ENCODE measurements around the gene IPCEF1.
"Not testable (repeated sequence)": the region's sequence is repeated elsewhere in the genome, so short reads cannot be mapped to it uniquely, and the experiment has no call there.

The IPCEF1 gene

DNA sequence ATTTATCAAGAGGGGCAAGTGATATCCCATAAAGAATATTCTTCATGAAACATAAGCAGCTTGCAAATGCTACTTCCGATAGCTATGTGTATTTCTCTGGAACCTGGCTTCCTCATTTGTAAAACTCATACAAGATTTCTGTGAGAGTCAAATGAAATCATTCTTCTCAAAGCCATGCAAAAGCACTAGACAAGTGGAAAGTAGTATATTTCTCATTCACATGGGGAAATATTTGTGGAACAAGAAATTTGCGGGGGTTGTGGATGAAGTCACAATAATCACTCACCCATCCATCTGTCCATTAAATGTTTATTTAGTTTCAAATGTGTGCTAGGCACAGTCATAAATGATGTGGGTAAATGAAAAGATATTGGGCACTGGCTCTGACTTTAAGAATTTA is 150.5 kb downstream of the IPCEF1 start:
- H3K27ac ChIP-seq (ENCODE audit: low read length): no peak overlapping the region
- no peak overlapping the region for H3K4me3 ChIP-seq (ENCODE audit: low read depth in 1 of 2, low read length in 2 of 2)
- no peaks in the 10 kb centered on the region for H3K36me3 ChIP-seq (ENCODE audit: control insufficient read depth in 1 of 2, insufficient read depth in 2 of 2, low read length in 2 of 2)
- no peaks in the 10 kb centered on the region for H3K9me3 ChIP-seq (ENCODE audit: control insufficient read depth in 1 of 2, low read length in 2 of 2)
- no peaks in the 10 kb centered on the region for H3K27me3 ChIP-seq (ENCODE audit: low read depth, low read length)
- H3K4me1 ChIP-seq (ENCODE audit: control insufficient read depth in 1 of 2, insufficient read depth in 2 of 2, low read length in 2 of 2): no peaks in the 10 kb centered on the region

DNA sequence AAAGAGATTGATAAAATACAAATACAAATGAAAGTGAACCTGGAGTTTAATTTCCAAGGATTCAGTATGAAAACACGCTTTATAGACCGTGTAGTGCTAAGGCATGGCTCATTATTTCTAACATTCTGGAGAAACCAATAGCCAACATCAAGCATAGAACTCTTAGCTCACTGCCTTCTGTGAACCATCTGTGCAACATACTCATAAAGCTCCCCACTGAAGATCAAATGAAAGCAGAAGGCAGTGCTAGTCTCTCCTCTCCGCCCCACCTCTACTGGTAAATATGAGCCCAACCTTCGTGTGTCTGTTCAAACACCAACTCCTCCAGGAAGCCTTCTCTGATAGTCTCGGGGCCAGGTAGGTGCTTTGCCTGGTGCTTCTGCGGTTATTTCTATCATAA is 153.6 kb downstream of the IPCEF1 start:
- no peaks in the 10 kb centered on the region for H3K27me3 ChIP-seq (ENCODE audit: low read depth, low read length)
- no peaks in the 10 kb centered on the region for H3K9me3 ChIP-seq (ENCODE audit: control insufficient read depth in 1 of 2, low read length in 2 of 2)
- H3K4me3 ChIP-seq (ENCODE audit: low read depth in 1 of 2, low read length in 2 of 2): no peak overlapping the region
- no peaks in the 10 kb centered on the region for H3K4me1 ChIP-seq (ENCODE audit: control insufficient read depth in 1 of 2, insufficient read depth in 2 of 2, low read length in 2 of 2)
- no peak overlapping the region for H3K27ac ChIP-seq (ENCODE audit: low read length)
- no peaks in the 10 kb centered on the region for H3K36me3 ChIP-seq (ENCODE audit: control insufficient read depth in 1 of 2, insufficient read depth in 2 of 2, low read length in 2 of 2)

DNA sequence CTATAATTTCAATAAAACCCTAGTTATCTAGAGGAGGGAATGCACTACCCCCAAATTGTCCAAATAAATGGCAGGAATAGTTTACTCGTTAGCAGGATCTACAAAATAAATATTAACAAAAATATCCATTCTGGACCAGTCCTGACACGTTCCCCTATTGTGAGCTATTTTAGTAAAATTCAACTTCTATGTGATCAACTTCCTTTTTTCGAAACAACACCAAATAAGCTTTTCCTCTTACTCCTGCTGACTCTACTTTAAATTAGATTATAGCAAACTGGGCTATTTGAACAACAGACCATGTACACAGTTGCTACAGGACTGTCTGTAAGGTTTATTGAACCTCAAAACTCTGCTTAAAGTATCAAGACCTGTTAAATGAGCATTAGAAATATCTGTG is 154.3 kb downstream of the IPCEF1 start:
- no peak overlapping the region for H3K27ac ChIP-seq (ENCODE audit: low read length)
- H3K27me3 ChIP-seq (ENCODE audit: low read depth, low read length): no peaks in the 10 kb centered on the region
- H3K4me3 ChIP-seq (ENCODE audit: low read depth in 1 of 2, low read length in 2 of 2): no peak overlapping the region
- H3K36me3 ChIP-seq (ENCODE audit: control insufficient read depth in 1 of 2, insufficient read depth in 2 of 2, low read length in 2 of 2): no peaks in the 10 kb centered on the region
- no peaks in the 10 kb centered on the region for H3K4me1 ChIP-seq (ENCODE audit: control insufficient read depth in 1 of 2, insufficient read depth in 2 of 2, low read length in 2 of 2)
- no peaks in the 10 kb centered on the region for H3K9me3 ChIP-seq (ENCODE audit: control insufficient read depth in 1 of 2, low read length in 2 of 2)

DNA sequence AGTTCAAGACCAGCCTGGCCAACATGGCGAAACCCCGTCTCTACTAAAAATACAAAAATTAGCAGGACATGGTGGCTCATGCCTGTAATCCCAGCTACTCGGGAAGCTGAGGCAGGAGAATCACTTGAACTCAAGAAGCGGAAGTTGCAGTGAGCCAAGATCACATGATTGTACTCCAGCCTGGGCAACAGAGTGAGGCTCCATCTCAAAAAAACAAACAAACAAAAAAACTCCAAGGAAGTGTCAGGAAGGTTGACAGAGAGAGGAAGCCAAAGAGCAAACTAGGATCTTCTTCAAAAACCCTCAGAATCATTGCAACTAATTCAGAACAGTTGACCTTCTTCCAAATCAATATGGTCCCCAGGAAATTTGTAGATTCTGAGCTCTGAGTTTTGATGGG is 154.9 kb downstream of the IPCEF1 start:
- not testable (repeated sequence) for H3K27me3 ChIP-seq (ENCODE audit: low read depth, low read length); H3K9me3 ChIP-seq (ENCODE audit: control insufficient read depth in 1 of 2, low read length in 2 of 2); H3K4me1 ChIP-seq (ENCODE audit: control insufficient read depth in 1 of 2, insufficient read depth in 2 of 2, low read length in 2 of 2); H3K4me3 ChIP-seq (ENCODE audit: low read depth in 1 of 2, low read length in 2 of 2); H3K36me3 ChIP-seq (ENCODE audit: control insufficient read depth in 1 of 2, insufficient read depth in 2 of 2, low read length in 2 of 2); H3K27ac ChIP-seq (ENCODE audit: low read length)

DNA sequence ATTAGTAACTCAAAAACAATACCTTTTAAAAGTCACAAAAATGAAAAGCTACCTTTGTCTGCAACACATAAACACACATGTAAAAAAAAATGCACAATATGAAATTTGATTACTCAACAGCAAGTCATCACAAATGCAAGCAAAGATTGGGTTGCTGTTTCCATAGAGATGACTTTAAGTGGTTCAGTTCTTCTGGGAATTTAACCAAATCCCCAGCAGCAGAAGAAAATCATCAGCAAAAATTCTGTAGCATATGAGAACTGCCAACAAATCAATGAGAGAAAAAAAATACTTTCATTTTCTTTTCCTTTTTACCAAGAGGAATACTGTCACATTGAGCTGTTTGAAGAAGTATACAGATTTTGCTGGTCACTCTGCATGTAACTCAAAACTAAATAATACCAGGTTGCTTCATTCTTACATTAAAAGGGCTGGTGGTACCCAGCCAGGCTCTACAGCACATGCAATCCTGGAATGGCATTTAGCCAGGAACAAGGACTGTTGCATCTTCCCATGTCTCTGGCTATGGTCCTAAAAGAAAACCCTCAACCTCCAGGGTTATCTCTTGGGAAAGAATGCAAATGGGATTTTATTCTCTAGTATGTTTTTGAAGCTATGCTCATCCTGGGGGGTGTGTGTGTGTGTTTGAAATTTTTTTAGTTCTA is 159.3 kb downstream of the IPCEF1 start:
- no peaks in the 10 kb centered on the region for H3K9me3 ChIP-seq (ENCODE audit: control insufficient read depth in 1 of 2, low read length in 2 of 2)
- H3K27me3 ChIP-seq (ENCODE audit: low read depth, low read length): no peaks in the 10 kb centered on the region
- no peaks in the 10 kb centered on the region for H3K4me1 ChIP-seq (ENCODE audit: control insufficient read depth in 1 of 2, insufficient read depth in 2 of 2, low read length in 2 of 2)
- H3K4me3 ChIP-seq (ENCODE audit: low read depth in 1 of 2, low read length in 2 of 2): no peak overlapping the region
- no peak overlapping the region for H3K27ac ChIP-seq (ENCODE audit: low read length)
- H3K36me3 ChIP-seq (ENCODE audit: control insufficient read depth in 1 of 2, insufficient read depth in 2 of 2, low read length in 2 of 2): no peaks in the 10 kb centered on the region

DNA sequence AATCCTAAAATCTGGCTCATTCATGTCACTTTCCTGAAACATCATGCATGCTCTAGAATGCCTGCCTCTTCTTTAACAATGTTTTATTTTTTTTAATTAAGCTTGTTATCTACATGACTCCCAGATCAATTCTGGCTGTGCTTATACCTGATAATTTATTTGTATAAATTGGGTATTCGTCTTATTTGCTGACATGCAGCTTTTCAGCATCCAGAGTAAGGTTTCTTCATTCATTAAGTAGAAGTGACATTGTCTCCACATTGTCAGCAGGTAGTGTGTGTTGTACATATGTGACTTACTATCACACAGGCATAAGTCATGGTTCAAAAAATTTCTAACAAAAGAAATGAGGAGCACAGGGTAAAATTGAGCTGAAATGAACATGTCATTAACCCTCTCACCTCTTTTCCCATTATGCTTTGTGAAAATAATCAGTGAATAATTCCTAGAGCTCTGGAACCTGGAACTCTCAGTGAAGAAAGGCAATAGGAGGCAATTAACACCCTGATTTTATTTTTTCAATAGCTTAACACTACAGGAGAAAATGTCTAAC is 160.2 kb downstream of the IPCEF1 start:
- Histone ChIP-seq H3K36me3 (ENCODE audit: control insufficient read depth in 1 of 2, insufficient read depth in 2 of 2, low read length in 2 of 2) (no peaks in the 10 kb centered on the region), H3K4me1 (ENCODE audit: control insufficient read depth in 1 of 2, insufficient read depth in 2 of 2, low read length in 2 of 2) (no peaks in the 10 kb centered on the region), H3K9me3 (ENCODE audit: control insufficient read depth in 1 of 2, low read length in 2 of 2) (no peaks in the 10 kb centered on the region), H3K27me3 (ENCODE audit: low read depth, low read length) (no peaks in the 10 kb centered on the region), H3K4me3 (ENCODE audit: low read depth in 1 of 2, low read length in 2 of 2) (no peak overlapping the region), H3K27ac (ENCODE audit: low read length) (no peak overlapping the region)

DNA sequence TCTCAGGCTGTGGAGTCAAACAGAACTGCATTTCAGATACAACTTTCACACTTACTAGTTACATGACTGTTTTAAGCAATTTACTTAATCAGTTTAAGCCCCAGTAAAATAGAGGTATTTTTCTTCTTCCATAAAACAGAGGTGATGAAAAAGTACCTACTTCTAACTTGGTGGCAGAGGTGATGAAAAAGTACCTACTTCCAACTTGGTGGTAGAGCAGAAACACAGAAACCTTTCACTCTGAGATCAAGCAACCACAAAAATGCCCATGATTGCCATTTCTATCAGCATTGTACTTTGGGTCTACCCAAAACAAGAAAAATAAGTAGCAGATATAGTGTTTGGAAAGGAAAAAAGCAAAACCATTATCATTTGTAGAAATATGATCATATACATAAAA is 168.9 kb downstream of the IPCEF1 start:
- Histone ChIP-seq H3K9me3 (ENCODE audit: control insufficient read depth in 1 of 2, low read length in 2 of 2) (peaks cover 0 to 4% of the 10 kb centered on the region in 2 donors), H3K27me3 (ENCODE audit: low read depth, low read length) (no peaks in the 10 kb centered on the region), H3K4me3 (ENCODE audit: low read depth in 1 of 2, low read length in 2 of 2) (no peak overlapping the region), H3K27ac (ENCODE audit: low read length) (no peak overlapping the region), H3K4me1 (ENCODE audit: control insufficient read depth in 1 of 2, insufficient read depth in 2 of 2, low read length in 2 of 2) (no peaks in the 10 kb centered on the region), H3K36me3 (ENCODE audit: control insufficient read depth in 1 of 2, insufficient read depth in 2 of 2, low read length in 2 of 2) (no peaks in the 10 kb centered on the region)

DNA sequence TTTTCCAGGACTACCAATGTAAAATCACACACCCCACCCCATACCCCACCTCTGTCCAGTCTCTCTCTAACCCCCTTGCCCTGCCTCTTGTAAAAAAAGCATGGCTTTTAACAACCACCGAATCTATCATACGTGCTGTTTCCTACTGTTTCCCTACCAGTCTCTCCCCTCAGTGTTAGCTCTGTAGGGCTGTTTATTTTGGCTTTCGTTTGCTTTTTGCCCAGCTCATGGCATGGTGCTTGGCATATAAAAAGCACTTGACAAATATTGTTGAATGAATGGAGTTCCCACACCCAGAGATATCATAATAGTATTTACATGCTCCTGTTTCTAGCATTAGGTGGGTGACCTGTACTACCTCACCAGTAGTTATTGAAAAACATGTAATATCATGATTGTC is 169.4 kb downstream of the IPCEF1 start:
- no peak overlapping the region for H3K4me3 ChIP-seq (ENCODE audit: low read depth in 1 of 2, low read length in 2 of 2)
- H3K27ac ChIP-seq (ENCODE audit: low read length): no peak overlapping the region

DNA sequence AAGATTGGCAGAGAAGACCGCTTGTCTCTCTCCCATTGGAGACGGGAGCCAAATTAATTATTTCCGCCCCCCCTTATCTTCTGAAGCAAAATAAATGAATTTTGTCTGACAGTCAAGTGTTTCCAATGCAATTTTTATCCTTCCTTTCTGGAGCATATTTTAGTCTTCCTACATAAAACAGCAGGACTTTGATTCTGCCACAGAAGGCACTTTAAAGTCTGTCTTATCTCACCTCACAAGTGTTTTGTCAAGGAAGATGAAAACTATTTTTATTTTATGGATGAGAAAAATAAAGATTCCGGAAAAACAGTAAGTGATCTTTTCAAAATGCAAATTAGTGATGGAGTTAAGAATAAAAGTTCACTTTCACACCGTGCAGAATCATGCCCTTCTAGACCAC is 177.2 kb downstream of the IPCEF1 start:
- no peaks in the 10 kb centered on the region for H3K4me1 ChIP-seq (ENCODE audit: control insufficient read depth in 1 of 2, insufficient read depth in 2 of 2, low read length in 2 of 2)
- H3K27me3 ChIP-seq (ENCODE audit: low read depth, low read length): no peaks in the 10 kb centered on the region
- H3K36me3 ChIP-seq (ENCODE audit: control insufficient read depth in 1 of 2, insufficient read depth in 2 of 2, low read length in 2 of 2): no peaks in the 10 kb centered on the region
- H3K4me3 ChIP-seq (ENCODE audit: low read depth in 1 of 2, low read length in 2 of 2): no peak overlapping the region
- no peak overlapping the region for H3K27ac ChIP-seq (ENCODE audit: low read length)
- H3K9me3 ChIP-seq (ENCODE audit: control insufficient read depth in 1 of 2, low read length in 2 of 2): peaks cover 0 to 4% of the 10 kb centered on the region in 2 donors

More for the DNA sequence above, 169.4 kb downstream of the IPCEF1 start:
- Histone ChIP-seq H3K4me1 (ENCODE audit: control insufficient read depth in 1 of 2, insufficient read depth in 2 of 2, low read length in 2 of 2) (no peaks in the 10 kb centered on the region), H3K9me3 (ENCODE audit: control insufficient read depth in 1 of 2, low read length in 2 of 2) (peaks cover 0 to 4% of the 10 kb centered on the region in 2 donors), H3K36me3 (ENCODE audit: control insufficient read depth in 1 of 2, insufficient read depth in 2 of 2, low read length in 2 of 2) (no peaks in the 10 kb centered on the region), H3K27me3 (ENCODE audit: low read depth, low read length) (no peaks in the 10 kb centered on the region)

DNA sequence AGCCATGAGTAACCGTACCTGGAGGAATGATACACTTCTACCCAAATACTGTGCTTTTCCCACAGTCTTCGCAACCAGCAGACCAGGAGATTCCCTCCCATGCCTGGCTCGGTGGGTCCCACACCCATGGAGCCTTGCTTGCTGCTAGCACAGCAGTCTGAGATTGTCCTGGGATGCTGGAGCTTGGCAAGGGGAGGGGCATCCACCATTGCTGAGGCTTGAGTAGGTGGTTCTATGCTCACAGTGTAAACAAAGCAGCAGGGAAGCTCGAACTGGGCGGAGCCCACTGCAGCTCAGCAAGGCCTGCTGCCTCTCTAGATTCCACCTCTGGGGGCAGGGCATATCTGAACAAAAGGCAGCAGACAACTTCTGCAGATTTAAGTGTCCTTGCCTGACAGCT is 184.2 kb downstream of the IPCEF1 start:
- H3K27me3 ChIP-seq (ENCODE audit: low read depth, low read length); H3K4me1 ChIP-seq (ENCODE audit: control insufficient read depth in 1 of 2, insufficient read depth in 2 of 2, low read length in 2 of 2); H3K36me3 ChIP-seq (ENCODE audit: control insufficient read depth in 1 of 2, insufficient read depth in 2 of 2, low read length in 2 of 2): not testable (repeated sequence)

DNA sequence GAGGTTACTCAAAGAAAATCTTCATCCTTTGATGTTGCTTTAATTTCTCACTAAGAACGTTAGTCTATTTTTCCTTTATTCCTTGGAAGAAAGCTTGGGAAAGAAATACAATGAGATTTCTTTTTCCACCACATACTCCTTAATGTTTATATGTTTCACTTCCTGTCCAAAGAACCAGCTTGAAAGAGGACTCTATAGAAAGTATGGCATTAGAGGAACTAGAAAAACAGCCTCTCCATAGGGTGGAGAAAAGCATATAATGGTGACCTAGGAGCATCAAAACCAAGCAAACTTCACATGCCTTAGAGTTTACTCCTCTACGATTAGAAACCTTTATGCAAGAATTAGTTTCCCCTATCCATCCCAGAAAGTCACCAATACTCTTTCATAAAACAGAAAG is 186.5 kb downstream of the IPCEF1 start:
- Histone ChIP-seq H3K27me3 (ENCODE audit: low read depth, low read length) (no peaks in the 10 kb centered on the region), H3K9me3 (ENCODE audit: control insufficient read depth in 1 of 2, low read length in 2 of 2) (peaks cover 0 to 5% of the 10 kb centered on the region in 2 donors), H3K27ac (ENCODE audit: low read length) (no peak overlapping the region), H3K4me3 (ENCODE audit: low read depth in 1 of 2, low read length in 2 of 2) (no peak overlapping the region), H3K36me3 (ENCODE audit: control insufficient read depth in 1 of 2, insufficient read depth in 2 of 2, low read length in 2 of 2) (no peaks in the 10 kb centered on the region), H3K4me1 (ENCODE audit: control insufficient read depth in 1 of 2, insufficient read depth in 2 of 2, low read length in 2 of 2) (peaks cover 0 to 3% of the 10 kb centered on the region in 2 donors)

More for the DNA sequence above, 184.2 kb downstream of the IPCEF1 start:
- H3K27ac ChIP-seq (ENCODE audit: low read length); H3K9me3 ChIP-seq (ENCODE audit: control insufficient read depth in 1 of 2, low read length in 2 of 2); H3K4me3 ChIP-seq (ENCODE audit: low read depth in 1 of 2, low read length in 2 of 2): not testable (repeated sequence)

Measured in muscle layer of duodenum (tissue), 2 donors.